ENCODE results near the gene TMEM100. TPM values are rescaled to one million over a fixed set of nuclear protein-coding genes. Genes with fewer than 3 reads are reported as not detected.

TMEM100 gene
- total RNA-seq, 1 donor from 2014 or later = 0.54 TPM

DNA sequence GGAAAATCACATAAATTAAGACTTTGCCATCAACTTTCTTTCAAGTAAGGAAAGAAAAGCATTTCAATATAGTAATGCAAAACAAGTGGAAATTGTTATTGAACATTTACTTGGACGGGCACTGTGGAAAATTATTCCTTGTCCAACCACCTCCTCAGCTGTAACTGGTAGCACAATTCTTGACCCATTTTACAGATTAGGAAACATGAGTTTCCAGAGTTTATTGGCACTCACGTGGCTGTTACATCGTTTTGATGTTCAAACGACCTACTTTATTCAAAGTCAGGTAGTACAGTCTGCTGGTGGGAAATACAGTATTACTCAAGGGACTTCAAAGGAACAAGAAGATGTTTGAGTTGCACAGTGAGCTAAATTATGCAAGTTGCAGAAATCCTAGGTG lies 27.3 kb upstream of the TMEM100 start:
- H3K9me3 Mint-ChIP-seq = peaks cover 3% of the 10 kb centered on the region
- no peak for DNase-seq (ENCODE audit: low read depth, low spot score)
- peak overlapping the region; percentile 92 for H3K4me3 Mint-ChIP-seq
- TF ChIP-seq, protein P1, sequence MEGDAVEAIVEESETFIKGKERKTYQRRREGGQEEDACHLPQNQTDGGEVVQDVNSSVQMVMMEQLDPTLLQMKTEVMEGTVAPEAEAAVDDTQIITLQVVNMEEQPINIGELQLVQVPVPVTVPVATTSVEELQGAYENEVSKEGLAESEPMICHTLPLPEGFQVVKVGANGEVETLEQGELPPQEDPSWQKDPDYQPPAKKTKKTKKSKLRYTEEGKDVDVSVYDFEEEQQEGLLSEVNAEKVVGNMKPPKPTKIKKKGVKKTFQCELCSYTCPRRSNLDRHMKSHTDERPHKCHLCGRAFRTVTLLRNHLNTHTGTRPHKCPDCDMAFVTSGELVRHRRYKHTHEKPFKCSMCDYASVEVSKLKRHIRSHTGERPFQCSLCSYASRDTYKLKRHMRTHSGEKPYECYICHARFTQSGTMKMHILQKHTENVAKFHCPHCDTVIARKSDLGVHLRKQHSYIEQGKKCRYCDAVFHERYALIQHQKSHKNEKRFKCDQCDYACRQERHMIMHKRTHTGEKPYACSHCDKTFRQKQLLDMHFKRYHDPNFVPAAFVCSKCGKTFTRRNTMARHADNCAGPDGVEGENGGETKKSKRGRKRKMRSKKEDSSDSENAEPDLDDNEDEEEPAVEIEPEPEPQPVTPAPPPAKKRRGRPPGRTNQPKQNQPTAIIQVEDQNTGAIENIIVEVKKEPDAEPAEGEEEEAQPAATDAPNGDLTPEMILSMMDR (conservative IDR thresholded peaks at IDR 0.05) = no peak
- H3K27me3 Mint-ChIP-seq (ENCODE audit: low read depth) = no peaks in the 10 kb centered on the region
- H3K27ac Mint-ChIP-seq (ENCODE audit: unreplicated experiment) = no peak overlapping the region
- H3K4me1 Mint-ChIP-seq = peaks cover 22% of the 10 kb centered on the region
- no peaks in the 10 kb centered on the region for H3K36me3 Mint-ChIP-seq (ENCODE audit: low read depth)

DNA sequence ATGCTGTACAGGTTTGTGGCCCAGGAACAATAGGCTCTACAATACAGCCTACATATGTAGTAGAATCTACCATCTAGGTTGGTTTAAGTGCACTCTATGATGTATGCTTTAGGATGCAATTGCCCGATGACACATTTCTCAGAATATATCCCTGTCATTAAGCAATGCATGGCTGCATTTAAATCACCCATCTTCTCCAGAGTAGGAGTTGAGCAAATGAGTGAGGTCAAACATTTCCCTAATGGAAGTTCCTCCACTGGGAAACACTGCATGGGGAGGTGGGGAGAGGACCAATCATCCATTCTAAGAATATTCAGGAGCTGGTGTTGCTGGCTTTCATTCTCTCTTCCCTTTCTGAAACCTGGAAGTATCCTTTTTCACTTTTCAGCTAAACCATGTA lies 26.2 kb upstream of the TMEM100 start:
- Mint-ChIP-seq H3K27me3 (ENCODE audit: low read depth) (no peaks in the 10 kb centered on the region), H3K4me1 (peaks cover 22% of the 10 kb centered on the region), H3K9me3 (peaks cover 3% of the 10 kb centered on the region), H3K27ac (ENCODE audit: unreplicated experiment) (no peak overlapping the region), H3K4me3 (peak overlapping the region; percentile 18), H3K36me3 (ENCODE audit: low read depth) (no peaks in the 10 kb centered on the region)
- TF ChIP-seq, protein P1 (conservative IDR thresholded peaks at IDR 0.05) = no peak
- DNase-seq (ENCODE audit: low read depth, low spot score) = no peak

DNA sequence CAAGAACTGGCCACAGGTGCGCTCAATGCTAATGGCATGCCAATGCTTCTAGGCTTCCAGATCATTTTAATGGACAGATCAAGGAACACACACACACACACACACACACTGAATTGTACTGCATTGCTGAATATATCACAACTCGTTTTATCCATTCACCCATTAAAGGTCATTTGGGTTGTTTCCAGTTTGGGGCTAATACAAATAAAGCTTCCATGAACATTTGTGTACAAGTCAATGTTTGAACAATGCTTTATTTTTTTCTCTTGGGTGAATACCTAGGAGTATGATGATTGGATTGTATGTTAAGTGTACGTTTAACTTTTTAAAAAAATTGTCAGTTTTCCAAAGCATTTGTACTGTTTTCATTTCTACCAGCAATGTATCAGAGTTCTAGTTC lies 24.5 kb upstream of the TMEM100 start:
- Mint-ChIP-seq H3K4me1 (peaks cover 15% of the 10 kb centered on the region), H3K36me3 (ENCODE audit: low read depth) (no peaks in the 10 kb centered on the region), H3K9me3 (peaks cover 3% of the 10 kb centered on the region), H3K27ac (ENCODE audit: unreplicated experiment) (no peak overlapping the region), H3K27me3 (ENCODE audit: low read depth) (no peaks in the 10 kb centered on the region), H3K4me3 (no peak overlapping the region)
- no peak for DNase-seq (ENCODE audit: low read depth, low spot score)
- TF ChIP-seq, protein P1 (conservative IDR thresholded peaks at IDR 0.05) = no peak

DNA sequence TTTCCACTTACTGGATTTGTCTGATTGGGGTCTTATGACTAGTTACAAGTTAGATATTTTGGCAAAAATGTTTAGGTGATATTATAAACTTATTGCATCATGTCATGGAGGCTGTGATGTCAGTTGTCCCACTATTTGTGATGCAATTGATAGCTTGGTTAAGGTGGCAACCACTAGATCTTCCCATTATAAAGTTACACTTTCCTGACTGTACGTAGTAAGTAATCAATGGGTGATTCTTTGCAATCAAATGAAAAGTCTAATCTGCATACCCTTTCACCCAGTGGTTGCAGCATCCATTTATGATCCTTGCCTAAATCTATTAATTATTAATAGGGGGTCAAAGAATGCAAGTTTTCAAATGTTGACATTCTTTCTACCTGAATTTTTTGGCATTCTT lies 23.8 kb upstream of the TMEM100 start:
- H3K36me3 Mint-ChIP-seq (ENCODE audit: low read depth) = no peaks in the 10 kb centered on the region
- DNase-seq (ENCODE audit: low read depth, low spot score) = no peak
- TF ChIP-seq, protein P1 (conservative IDR thresholded peaks at IDR 0.05) = no peak
- H3K9me3 Mint-ChIP-seq = peaks cover 3% of the 10 kb centered on the region
- H3K4me3 Mint-ChIP-seq = no peak overlapping the region
- H3K4me1 Mint-ChIP-seq = peaks cover 9% of the 10 kb centered on the region
- H3K27me3 Mint-ChIP-seq (ENCODE audit: low read depth) = no peaks in the 10 kb centered on the region
- no peak overlapping the region for H3K27ac Mint-ChIP-seq (ENCODE audit: unreplicated experiment)

DNA sequence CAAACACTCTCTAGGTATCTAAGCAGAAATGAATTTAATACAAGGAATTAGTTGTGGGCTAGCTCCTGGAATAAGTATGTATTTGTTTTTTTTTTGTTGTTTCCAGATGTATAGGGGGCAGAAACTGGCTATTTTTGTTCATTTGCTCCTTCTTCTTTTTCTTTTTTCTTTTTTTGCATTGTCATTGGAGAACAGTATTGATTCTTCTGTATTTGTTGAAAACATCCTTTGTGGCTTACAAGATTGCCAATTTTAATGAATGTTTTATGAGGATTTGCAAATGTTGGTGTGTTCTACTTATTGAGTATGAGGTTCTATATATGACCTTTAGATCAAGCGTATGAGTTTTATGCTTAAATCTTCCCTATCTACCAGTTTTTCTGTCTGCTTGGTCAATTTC lies 22.6 kb upstream of the TMEM100 start:
- DNase-seq (ENCODE audit: low read depth, low spot score) = no peak
- Mint-ChIP-seq H3K36me3 (ENCODE audit: low read depth) (no peaks in the 10 kb centered on the region), H3K27me3 (ENCODE audit: low read depth) (no peaks in the 10 kb centered on the region), H3K4me3 (no peak overlapping the region), H3K4me1 (peaks cover 4% of the 10 kb centered on the region), H3K27ac (ENCODE audit: unreplicated experiment) (no peak overlapping the region), H3K9me3 (no peaks in the 10 kb centered on the region)
- TF ChIP-seq, protein P1 (conservative IDR thresholded peaks at IDR 0.05) = no peak

Measured in neural crest cell (in vitro differentiated cells).